HG02759 (cell line): ENCODE data around the gene AFF1.

ENCODE experiments used
- ATAC-seq: cut with Tn5 transposase; IDR thresholded peaks from one replicate; pipeline ENCODE4 v1.9.1; 2021; ENCODE audit warnings: mild to moderate bottlenecking, moderate library complexity; ENCODE audit not compliant: unreplicated experiment

Gene AFF1, protein sequence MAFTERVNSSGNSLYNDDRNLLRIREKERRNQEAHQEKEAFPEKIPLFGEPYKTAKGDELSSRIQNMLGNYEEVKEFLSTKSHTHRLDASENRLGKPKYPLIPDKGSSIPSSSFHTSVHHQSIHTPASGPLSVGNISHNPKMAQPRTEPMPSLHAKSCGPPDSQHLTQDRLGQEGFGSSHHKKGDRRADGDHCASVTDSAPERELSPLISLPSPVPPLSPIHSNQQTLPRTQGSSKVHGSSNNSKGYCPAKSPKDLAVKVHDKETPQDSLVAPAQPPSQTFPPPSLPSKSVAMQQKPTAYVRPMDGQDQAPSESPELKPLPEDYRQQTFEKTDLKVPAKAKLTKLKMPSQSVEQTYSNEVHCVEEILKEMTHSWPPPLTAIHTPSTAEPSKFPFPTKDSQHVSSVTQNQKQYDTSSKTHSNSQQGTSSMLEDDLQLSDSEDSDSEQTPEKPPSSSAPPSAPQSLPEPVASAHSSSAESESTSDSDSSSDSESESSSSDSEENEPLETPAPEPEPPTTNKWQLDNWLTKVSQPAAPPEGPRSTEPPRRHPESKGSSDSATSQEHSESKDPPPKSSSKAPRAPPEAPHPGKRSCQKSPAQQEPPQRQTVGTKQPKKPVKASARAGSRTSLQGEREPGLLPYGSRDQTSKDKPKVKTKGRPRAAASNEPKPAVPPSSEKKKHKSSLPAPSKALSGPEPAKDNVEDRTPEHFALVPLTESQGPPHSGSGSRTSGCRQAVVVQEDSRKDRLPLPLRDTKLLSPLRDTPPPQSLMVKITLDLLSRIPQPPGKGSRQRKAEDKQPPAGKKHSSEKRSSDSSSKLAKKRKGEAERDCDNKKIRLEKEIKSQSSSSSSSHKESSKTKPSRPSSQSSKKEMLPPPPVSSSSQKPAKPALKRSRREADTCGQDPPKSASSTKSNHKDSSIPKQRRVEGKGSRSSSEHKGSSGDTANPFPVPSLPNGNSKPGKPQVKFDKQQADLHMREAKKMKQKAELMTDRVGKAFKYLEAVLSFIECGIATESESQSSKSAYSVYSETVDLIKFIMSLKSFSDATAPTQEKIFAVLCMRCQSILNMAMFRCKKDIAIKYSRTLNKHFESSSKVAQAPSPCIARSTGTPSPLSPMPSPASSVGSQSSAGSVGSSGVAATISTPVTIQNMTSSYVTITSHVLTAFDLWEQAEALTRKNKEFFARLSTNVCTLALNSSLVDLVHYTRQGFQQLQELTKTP

DNA sequence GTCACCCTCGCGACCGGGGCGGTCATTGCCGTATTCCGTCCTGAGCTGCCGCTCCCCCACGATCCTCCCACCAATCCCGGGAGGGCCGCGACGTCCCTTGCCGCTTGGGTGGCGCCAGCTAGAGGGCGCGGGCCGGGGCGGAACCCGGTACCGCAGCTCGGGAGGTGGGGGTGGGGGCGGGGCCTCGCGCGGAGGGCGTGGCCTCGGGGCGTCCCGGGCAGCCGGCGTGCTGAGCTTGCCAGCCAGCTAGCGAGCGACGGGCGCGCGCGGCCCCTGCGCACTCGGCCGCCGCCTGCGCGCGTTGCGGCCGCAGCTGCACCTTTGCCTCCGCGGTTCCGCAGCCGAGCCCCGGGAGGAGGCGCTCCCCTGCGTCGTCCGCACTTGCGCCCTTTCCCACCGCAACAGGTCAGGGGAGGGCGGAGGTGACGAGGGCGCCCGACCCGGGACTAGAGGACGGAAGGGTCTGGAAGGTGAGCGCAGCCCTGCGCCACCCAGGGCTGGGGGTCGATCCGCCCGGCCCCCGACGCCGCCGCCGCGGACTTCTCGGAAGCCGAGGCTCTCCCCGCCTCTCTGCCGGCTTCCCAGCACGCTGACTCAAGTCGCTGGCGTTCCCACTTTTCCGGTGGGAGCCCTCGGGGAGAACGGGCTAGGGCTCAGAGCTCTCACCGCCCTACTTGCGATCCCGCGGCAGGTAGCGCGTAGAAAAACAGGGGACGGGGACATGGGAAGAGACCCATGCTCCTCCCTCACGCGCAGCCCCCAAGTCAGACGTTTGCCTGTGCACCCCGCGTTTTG, at the start of gene AFF1:
AFF1 (plus strand) TSS at position 241 of the 795 bp plus-strand sequence. CDS start 13,523 bp downstream, outside the sequence.
- peak; percentile 65 for ATAC-seq

DNA sequence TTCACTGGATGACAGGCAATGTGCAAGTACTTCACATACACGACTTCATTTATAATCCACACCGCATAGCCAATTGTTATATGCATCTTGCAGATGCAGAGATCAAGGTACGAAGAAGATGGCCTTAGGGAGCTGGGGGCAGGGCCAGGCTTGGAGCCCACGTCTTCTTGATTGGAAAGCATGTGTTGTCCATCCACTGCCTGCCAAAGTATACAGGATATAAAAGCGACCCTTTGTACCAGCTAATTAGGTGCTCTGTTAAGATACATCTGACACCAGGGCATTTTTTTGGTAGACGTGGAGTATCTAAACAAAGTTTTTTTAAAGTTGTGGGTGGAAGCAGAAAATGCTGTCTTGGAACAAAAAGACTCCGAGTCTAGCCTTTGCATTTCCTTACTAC, 44.0 kb upstream of the AFF1 start:
- no peak for ATAC-seq

DNA sequence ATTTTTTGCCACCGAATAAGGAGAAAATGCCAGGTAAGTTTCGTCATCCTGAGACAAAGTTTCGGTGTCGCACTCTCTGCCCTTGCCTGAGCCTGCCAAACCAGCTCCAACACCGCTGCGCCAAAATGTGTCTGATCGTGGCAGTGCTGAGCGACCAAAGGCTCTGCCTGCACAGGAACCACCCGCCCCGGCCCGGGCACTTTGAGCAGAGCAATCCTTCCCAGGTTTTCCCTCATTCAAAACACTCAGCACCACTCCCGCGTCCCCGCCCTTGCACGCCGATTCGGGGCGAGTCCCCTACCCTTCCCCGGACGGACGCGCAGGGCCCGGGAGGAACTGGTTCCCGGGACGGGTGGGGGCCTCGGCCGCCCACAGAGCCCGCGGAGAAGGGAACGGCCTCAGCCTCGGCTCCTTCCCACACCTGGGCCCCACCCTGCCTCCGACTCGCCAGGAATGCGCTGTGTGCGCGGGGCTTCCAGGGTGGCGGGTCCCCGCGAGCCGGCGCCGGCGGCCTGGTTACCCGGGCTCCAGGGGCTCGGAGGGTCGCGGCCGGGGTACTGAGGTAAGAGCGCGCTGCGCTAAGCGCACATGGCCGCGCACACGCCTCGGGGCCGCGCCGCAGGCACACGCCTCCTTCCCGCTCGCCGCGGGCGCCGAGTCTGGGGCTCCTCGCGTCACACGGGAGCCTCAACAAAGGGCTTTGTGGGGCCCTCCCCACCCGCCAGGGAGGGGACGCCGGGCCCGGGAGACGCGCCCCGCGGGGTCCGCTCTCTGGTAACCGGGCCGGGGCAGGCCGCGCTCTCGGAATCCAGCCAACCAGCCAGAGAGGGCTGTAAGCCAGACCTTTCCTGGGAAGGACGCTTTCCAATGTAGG, 42.8 kb upstream of the AFF1 start, which contains the start of gene C4orf36:
C4orf36 (minus strand) TSS at position 661 of the 874 bp plus-strand sequence. CDS start 902 bp downstream, outside the sequence.
- ATAC-seq = peak; percentile 76

DNA sequence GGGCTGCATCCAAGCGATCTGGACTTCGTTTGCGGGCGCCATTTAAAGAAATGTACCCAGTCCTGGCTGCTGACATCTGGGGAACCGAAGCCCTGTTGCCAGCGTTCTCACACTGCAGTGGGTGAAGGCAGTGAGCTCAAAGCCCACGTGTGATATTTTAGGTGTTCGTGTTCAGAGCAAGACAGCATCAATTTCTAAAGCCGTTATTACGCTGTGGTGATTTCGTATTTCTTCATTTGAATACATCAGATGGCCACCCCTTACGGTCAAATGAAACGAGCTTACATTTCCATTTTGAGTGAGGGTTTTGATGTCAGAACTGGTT, 42.2 kb upstream of the AFF1 start:
- peak; percentile 20 for ATAC-seq

DNA sequence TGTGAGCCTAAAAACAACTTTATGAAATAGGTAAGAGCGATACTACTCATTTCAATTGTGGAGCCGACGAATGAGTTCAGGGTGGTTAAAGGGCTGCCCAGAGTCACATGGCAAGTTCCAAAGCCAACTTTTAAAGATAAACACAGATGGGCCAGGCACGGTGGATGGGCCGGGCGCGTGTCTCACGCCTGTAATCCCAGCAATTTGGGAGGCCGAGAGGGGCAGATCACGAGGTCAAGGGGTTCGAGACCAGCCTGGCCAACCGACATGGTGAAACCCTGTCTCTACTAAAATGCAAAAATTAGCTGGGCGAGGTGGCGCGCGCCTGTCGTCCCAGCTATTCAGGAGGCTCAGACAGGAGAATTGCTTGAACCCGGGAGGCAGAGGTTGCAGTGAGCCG, 41.7 kb upstream of the AFF1 start:
- no peak for ATAC-seq

DNA sequence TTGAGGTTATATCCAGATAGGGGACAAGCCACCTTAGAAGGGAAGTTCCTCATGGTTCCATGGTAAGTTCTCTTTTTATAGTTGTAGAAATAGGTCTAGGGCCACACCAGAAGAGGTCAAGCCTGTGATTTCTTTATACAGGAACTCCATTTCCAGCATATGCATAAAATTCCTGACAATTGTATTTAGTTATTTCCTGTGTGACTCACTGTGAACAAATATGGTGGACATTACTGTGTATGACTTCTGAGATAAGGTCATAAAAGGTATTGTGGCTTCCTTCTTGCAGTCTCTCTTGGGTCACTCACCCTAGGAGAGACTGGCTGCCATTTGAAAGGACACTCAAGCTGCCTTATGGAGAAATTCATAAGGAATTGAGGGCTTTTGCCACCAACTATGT, 40.4 kb upstream of the AFF1 start:
- no peak for ATAC-seq

DNA sequence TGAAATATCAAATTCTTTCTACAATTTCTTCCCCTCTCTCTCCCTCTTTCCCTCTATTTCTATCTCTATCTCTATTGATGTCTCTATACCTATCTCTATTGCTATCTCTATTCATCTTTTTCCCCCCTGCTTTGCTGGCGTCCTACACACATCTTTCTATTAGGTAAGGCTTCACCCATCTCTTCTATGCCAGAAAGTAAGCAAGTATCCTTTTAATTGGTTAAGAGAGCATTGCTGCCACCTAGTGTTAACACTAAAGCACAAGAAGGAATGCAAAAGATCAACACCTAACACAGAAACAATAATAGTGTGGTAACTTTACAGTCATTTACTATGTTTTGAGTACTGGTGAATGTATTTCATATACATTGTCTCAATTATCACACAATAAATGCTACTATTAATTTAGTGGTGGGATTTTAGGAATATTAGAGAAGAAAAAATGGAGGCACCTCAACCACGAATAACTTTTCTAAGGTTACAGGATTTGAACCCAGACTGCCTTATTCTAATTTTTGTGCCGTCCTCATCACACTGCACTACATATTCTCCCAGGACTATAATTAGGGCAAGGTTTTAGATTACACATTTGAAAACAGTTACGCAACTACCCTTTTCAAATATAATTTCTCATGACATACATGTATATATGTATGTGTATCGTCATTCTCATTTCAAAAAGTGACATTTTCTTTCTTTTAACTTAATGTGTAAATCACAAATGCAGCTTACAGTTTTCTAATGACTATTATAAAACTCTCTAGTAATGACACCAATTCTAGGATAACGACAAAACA, 38.9 kb upstream of the AFF1 start:
- no peak for ATAC-seq

DNA sequence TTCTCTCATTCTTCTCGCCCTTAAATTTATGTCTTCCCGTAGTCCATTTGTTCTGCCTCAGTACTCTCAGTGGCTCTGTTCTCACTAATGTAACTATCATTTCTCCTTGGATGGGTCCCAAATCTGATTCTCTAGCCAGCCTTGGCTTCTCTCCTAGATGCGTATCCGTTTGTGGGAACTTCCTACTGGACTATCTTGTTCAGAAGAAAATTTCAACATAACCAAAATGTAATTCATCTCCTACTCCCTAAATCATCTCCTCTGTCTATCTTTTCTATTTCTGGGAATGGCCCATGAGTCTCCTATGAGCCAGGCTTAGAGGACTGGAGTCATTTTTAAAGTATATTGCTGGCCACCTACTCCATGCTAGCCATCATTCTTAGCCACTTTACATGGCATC, 38.2 kb upstream of the AFF1 start:
- ATAC-seq = no peak

DNA sequence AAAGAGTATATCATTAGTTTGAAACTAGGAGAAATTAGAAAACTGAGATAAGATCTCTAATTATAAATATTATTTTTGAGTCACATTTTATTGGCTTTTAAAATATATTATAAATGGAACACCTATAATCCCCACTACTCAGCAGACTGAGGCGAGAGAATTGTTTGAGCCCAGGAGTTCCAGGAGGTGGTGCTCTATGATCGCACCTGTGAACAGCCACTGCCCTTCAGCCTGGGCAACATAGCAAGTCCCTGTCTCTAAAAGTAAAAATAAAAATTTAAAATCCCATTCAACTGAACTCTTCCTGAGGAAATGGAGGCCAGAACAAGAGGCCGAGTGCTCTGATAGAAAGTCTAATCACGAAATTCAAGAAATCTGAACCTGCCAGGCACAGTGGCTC, 36.2 kb upstream of the AFF1 start:
- ATAC-seq = no peak

DNA sequence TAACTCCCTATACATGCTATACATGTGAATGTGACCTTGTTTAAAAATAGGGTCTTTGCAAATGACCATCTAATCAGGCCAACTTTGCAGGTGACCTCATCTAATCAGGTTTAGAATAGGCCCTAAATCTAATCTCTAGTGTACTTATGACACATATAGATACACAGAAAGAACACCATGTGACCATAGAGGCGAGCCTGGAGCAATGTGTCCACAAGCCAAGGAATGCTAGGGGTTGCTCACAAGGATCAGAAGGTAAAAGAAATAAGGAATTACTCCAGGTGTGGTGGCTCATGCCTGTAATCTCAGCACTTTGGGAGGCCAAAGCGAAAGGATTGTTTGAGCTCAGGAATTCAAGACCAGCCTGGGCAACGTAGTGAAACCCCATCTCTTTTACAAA, 32.9 kb upstream of the AFF1 start:
- no peak for ATAC-seq

DNA sequence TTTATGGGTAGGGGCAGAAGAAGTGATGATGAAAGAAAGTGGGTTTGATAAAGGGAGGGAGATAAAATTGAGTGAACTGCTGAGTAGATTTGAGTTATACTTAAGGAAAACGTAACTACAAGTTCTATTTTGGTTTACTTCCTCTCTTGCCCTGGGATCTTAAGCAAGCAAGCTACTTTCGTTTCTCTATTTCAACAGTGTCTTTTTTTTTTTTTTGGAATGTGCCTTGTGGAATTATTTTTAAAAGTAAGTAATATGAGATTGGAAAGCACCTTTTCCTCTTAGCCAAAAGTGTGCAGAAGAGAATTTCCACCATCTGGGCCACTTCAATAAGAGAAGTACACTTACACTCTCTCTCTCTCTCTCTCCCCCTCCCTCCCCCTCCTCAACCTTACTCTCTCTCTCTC, 26.6 kb upstream of the AFF1 start:
- no peak for ATAC-seq

DNA sequence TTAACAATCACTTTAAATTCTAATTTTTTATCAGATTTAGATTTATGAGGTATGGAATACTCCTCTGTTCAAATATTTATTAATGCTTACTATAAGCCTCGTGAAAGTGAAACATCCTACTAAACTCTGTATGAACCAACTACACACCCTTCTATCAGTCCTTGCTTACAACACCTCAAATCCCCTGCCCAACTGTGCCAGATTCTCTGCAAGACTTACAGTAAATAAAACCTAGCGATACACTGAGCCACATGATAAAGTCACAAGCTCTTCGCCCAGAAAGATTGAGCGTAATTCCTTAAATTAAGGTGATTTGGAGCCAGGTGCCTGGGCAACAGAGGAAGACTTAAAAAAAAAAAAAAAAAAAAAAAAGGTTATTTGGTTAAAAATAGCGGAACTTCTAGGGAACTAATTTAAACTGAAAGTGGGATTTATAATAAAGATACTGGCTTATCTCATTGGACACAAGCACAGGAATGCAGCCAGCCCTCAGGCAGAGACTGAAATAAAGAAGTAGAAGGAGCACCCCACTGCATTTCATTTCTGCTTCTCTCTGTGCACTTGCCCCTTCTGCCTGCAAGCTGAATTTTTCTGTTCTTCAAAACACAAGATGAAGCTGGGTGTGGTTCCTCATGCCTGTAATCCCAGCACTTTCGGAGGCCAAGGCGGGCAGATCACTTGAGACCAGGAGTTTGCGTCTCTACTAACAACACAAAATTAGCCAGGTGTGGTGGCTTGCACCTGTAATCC, 25.1 kb upstream of the AFF1 start:
- no peak for ATAC-seq

DNA sequence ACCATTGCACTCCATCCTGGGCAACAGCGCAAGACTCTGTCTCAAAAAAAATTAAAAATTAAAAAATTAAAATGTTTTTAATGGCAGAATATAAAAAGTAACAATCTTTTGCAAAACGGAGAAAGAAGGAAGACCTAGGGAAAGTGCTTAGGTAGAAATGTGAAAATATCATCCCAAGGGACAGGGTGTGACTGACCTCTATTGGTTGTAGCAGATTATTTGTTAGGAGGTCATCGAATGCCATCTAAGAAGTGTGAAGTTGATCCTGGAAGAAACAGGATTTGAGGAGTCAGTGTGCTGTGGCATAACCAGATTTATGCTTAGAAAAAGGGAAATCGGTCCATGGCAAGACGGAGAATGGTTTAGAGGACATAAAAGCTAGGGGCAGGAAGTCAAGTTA, 24.4 kb upstream of the AFF1 start:
- no peak for ATAC-seq

DNA sequence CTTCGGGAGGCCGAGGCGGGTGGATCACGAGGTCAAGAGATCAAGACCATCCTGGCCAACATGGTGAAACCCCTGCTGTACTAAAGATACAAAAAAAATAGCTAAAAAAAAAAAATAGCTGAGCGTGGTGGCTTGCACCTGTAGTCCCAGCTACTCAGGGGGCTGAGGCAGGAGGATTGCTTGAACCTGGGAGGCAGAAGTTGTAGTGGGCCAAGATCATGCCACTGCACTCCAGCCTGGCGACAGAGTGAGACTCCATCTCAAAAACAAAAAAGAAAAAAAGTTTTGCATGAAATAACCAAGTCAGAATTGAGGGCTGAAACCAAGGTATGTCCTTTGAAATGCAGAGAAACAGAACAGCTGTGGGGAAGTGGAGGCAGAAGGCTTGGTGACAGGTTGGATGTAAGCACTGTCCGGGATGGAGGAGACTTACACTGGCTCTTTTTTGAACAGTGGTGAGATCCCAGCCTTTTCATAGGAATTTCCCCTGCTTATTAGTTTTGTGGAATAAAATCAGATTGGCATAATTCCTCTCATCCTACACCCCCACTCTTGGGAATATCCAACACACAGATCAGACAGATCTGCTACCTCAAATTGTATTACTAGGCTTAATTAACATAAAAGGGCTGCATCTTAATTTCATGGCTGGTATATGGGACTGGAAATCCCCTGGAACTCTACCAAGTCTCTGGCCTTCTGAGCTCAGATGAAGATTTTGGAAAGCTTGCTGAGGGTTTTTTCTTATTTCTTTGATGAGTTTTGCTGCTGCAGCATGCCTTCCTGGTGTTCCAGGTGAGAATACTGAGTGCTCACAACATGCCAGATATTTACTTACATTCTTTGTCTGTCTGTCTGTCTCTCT, 23.8 kb upstream of the AFF1 start:
- no peak for ATAC-seq

DNA sequence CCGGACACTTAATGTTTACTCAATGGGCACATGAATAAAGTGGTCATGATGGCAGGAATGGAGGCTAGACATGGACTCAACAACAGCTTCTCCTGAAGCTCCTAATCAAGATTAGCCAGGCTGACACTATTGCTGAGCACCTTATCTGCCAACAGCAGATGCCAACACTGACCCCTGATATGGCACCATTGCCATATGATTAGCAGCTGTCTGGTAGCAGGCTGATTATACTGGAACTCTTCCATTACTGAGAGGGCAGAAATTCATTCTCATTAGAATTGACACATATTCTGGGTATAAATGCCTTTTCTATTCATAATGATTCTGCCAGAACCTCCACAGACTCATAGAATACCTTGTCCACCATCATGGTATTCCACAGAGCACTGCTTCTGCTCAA, 18.4 kb upstream of the AFF1 start:
- no peak for ATAC-seq

DNA sequence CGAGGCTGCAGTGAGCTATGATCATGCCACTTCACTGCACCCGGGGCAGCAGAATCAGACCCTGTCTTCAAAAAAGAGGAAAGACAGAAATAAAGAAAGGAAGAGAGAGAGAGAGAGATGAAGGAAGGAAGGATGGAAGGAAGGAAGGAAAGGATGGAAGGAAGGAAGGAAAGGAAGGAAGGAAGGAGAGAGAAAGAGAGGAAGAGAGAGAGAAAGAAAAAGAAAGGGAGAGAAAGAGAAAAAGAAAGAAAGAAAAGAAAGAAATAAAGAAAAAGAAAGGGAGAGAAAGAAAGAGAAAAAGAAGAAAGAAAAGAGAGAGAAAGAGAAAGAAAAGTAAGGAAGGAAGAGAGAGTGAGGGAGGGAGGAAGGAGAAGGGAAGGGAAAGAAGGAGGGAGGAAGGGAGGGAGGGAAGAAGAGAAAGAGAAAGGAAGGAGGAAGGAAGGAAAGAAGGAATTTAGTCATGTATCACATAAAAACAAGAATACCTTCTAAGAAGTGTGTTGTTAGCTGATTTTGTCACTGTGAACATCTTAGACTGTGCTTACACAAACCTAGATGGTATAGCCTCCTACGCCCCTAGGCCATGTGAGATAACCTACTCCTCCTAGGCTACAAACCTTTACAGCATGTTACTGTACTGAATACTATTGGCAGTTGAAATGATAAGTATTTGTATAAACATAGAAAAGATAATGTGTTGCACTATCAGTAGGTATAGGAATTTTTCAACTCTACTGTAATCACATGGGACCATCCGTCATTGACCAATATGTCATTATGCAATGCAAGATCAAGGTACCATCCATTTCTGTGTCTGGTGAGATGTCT, 17.4 kb upstream of the AFF1 start:
- no peak for ATAC-seq
